Suprapubic skin (tissue), 4 donors: ENCODE results near the gene SPAG16. TPM values are rescaled to one million over a fixed set of nuclear protein-coding genes. Genes with fewer than 3 reads are reported as not detected.

ENCODE experiments used
- DNase-seq, 2 donors: peaks; one replicate each; pipeline ENCODE4 v3.0.0-alpha.2; 2019; ENCODE audit warnings: low spot score in 2 of 2
- H3K27ac ChIP-seq: fragments of 200-600 bp; sonication (generic); one replicate; pipeline ENCODE4 v1.5.1; 2019
- H3K27me3 ChIP-seq: fragments of 200-600 bp; sonication (generic); one replicate; pipeline ENCODE4 v1.5.1; 2019
- H3K36me3 ChIP-seq: fragments of 200-600 bp; sonication (generic); one replicate; pipeline ENCODE4 v1.5.1; 2019
- H3K4me1 ChIP-seq: fragments of 200-600 bp; sonication (generic); one replicate; pipeline ENCODE4 v1.5.1; 2019
- H3K4me3 ChIP-seq: fragments of 200-600 bp; sonication (generic); one replicate; pipeline ENCODE4 v1.5.1; 2019; ENCODE audit warnings: mild to moderate bottlenecking
- H3K9me3 ChIP-seq: fragments of 200-600 bp; sonication (generic); one replicate; pipeline ENCODE4 v1.5.1; 2019
- EP300 ChIP-seq: sonication (generic); formaldehyde crosslinking; IDR thresholded peaks from one replicate; pipeline ENCODE4 v1.6.1; 2017; ENCODE audit warnings: antibody characterized with exemption
- POLR2A ChIP-seq, 2 donors: fragments of 450-650 bp; IDR thresholded peaks; one replicate each; pipeline ENCODE4 v1.6.1; 2017; ENCODE audit warnings: antibody characterized with exemption in 2 of 2, mild to moderate bottlenecking in 2 of 2, moderate library complexity in 2 of 2
- POLR2AphosphoS5 ChIP-seq, 3 donors: sonication (generic); formaldehyde crosslinking; IDR thresholded peaks; one replicate each; pipeline ENCODE4 v1.6.1; 2017; ENCODE audit warnings: antibody characterized with exemption in 3 of 3
- WGBS: methylation state at CpG from one replicate; pipeline ENCODE4 v1.1.5; 2018; 5-methylcytosine and 5-hydroxymethylcytosine counted together
- total RNA-seq, 4 donors: library from RNA; depleted of rRNA; stranded (reverse); fragments of >200 nt; gene quantifications; one replicate each; pipeline ENCODE4 v1.1.0, GENCODE V29; 2016
- TF ChIP-seq, protein P1 (sequence below), 2 donors: fragments of 200-600 bp in 1 of 2; fragments of 450-650 bp in 1 of 2; sonication (generic) in 1 of 2; IDR thresholded peaks; one replicate each; pipeline ENCODE4 v1.5.1; 2016 to 2019; ENCODE audit warnings: antibody characterized with exemption in 2 of 2, mild to moderate bottlenecking in 1 of 2, moderate library complexity in 1 of 2

SPAG16 gene
- total RNA-seq, 4 donors from 2014 or later = 17.5 to 31.4 (median 22.0) TPM

DNA sequence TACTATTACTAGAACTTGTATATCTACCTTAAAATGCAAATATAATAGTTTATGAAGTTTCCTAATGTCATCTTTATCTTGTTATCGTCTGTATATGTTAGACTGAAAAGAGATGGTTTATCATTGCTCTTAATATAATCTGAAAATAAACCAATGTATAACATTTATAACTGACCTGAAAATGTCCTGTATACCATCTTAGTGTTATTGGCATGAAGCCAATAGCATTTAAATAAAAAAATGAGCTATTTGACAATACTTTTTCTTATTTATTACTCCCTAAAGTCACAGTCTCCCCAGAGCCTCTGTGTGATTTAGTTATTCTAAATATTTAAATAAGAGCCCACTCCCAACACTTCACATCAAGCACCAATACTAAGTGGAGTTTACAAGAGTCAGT lies 1128.4 kb downstream of the SPAG16 start:
- H3K4me3 ChIP-seq = no peak overlapping the region
- H3K27me3 ChIP-seq = no peaks in the 10 kb centered on the region
- no peak for DNase-seq
- no peaks in the 10 kb centered on the region for H3K4me1 ChIP-seq
- no peak overlapping the region for H3K27ac ChIP-seq
- 83% methylated on average over 1 of the region's 1 CpG for WGBS
- H3K9me3 ChIP-seq = no peaks in the 10 kb centered on the region
- H3K36me3 ChIP-seq = no peaks in the 10 kb centered on the region
- TF ChIP-seq EP300 = no peak
- TF ChIP-seq POLR2AphosphoS5 (IDR thresholded peaks at IDR 0.05) = no peak
- TF ChIP-seq, protein P1, sequence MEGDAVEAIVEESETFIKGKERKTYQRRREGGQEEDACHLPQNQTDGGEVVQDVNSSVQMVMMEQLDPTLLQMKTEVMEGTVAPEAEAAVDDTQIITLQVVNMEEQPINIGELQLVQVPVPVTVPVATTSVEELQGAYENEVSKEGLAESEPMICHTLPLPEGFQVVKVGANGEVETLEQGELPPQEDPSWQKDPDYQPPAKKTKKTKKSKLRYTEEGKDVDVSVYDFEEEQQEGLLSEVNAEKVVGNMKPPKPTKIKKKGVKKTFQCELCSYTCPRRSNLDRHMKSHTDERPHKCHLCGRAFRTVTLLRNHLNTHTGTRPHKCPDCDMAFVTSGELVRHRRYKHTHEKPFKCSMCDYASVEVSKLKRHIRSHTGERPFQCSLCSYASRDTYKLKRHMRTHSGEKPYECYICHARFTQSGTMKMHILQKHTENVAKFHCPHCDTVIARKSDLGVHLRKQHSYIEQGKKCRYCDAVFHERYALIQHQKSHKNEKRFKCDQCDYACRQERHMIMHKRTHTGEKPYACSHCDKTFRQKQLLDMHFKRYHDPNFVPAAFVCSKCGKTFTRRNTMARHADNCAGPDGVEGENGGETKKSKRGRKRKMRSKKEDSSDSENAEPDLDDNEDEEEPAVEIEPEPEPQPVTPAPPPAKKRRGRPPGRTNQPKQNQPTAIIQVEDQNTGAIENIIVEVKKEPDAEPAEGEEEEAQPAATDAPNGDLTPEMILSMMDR (IDR thresholded peaks at IDR 0.05) = no peak
- no peak for TF ChIP-seq POLR2A (IDR thresholded peaks at IDR 0.05)

GRCh38 chr2:214436470-214436869 lies 1152.2 kb downstream of the SPAG16 start:
- Histone ChIP-seq H3K27me3 (no peaks in the 10 kb centered on the region), H3K4me3 (no peak overlapping the region), H3K9me3 (no peaks in the 10 kb centered on the region), H3K4me1 (no peaks in the 10 kb centered on the region), H3K36me3 (no peaks in the 10 kb centered on the region), H3K27ac (no peak overlapping the region)
- 99% methylated on average over 4 of the region's 4 CpGs for WGBS
- TF ChIP-seq POLR2A (IDR thresholded peaks at IDR 0.05) = no peak
- no peak for TF ChIP-seq EP300
- TF ChIP-seq, protein P1 (IDR thresholded peaks at IDR 0.05) = no peak
- no peak for TF ChIP-seq POLR2AphosphoS5 (IDR thresholded peaks at IDR 0.05)
- no peak for DNase-seq

DNA sequence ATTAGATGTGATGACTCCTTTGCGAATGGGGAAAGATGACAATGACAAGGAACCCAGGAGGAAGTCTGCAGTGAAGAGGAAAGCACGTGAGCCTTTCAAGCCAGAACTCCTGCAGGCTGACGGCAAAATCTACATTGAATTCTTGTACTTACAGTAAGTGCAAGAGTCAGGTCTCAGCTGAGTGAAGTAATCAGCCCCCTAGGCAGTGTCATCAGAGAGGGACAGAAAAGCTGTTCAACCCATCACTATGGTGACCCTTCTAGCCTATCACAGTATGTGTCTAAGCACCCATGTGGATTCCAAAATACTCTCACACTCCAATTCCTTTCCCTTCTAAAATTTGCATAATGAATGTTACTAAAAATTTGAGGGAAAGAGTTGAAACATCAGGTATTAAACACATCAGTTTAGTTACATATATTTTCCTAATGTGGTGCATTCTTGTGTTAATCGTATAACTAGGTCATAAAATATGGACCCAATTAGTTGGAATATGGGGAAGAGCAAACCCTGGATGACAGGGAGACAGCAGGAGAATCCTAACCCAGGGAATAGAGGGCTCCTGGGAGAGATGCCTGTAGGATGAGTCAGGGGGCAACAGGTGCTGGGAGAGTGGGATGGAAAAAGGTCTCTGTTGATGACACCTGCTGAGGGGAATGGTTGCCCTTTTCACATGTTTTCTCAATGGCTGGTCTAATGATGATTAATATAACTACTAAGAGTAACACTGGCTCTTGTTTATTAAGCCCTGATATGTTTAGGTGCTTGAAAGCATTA lies 1166.0 kb downstream of the SPAG16 start:
- no peaks in the 10 kb centered on the region for H3K4me1 ChIP-seq
- no peak overlapping the region for H3K27ac ChIP-seq
- no peaks in the 10 kb centered on the region for H3K36me3 ChIP-seq
- H3K9me3 ChIP-seq = no peaks in the 10 kb centered on the region
- no peak overlapping the region for H3K4me3 ChIP-seq
- TF ChIP-seq POLR2AphosphoS5 (IDR thresholded peaks at IDR 0.05) (no peak), EP300 (no peak), POLR2A (IDR thresholded peaks at IDR 0.05) (no peak)
- TF ChIP-seq, protein P1 (IDR thresholded peaks at IDR 0.05) = no peak
- WGBS = 79% methylated on average over 4 of the region's 4 CpGs
- DNase-seq = no peak
- no peaks in the 10 kb centered on the region for H3K27me3 ChIP-seq

GRCh38 chr2:214451516-214452275 lies 1167.4 kb downstream of the SPAG16 start:
- H3K36me3 ChIP-seq = no peaks in the 10 kb centered on the region
- H3K4me1 ChIP-seq = no peaks in the 10 kb centered on the region
- H3K4me3 ChIP-seq = no peak overlapping the region
- no peak for DNase-seq
- no peak for TF ChIP-seq POLR2AphosphoS5 (IDR thresholded peaks at IDR 0.05)
- TF ChIP-seq, protein P1 (IDR thresholded peaks at IDR 0.05) = no peak
- TF ChIP-seq EP300 = no peak
- no peak for TF ChIP-seq POLR2A (IDR thresholded peaks at IDR 0.05)
- 71% methylated on average over 2 of the region's 2 CpGs for WGBS
- no peak overlapping the region for H3K27ac ChIP-seq
- no peaks in the 10 kb centered on the region for H3K27me3 ChIP-seq
- no peaks in the 10 kb centered on the region for H3K9me3 ChIP-seq

Other genes starting within 250 kb of the SPAG16 start
- 10 to 100 TPM; 38.3 to 95.3 (median 66.5) TPM for gene IKZF2, start 132.9 kb upstream of the SPAG16 start, total RNA-seq